Activated gamma-delta T cell (primary cell): ENCODE measurements around the gene CAMK2A.

Experiments
- DNase-seq: peaks from one replicate; lab custom pipeline; 2025; lab: John Stamatoyannopoulos, UW
- total RNA-seq, 2 donors: gene quantifications; one replicate each; lab custom pipeline; 2026; lab: John Stamatoyannopoulos, UW

Gene CAMK2A
- 0 to 0.13 reads per million in 2 donors for total RNA-seq

DNA sequence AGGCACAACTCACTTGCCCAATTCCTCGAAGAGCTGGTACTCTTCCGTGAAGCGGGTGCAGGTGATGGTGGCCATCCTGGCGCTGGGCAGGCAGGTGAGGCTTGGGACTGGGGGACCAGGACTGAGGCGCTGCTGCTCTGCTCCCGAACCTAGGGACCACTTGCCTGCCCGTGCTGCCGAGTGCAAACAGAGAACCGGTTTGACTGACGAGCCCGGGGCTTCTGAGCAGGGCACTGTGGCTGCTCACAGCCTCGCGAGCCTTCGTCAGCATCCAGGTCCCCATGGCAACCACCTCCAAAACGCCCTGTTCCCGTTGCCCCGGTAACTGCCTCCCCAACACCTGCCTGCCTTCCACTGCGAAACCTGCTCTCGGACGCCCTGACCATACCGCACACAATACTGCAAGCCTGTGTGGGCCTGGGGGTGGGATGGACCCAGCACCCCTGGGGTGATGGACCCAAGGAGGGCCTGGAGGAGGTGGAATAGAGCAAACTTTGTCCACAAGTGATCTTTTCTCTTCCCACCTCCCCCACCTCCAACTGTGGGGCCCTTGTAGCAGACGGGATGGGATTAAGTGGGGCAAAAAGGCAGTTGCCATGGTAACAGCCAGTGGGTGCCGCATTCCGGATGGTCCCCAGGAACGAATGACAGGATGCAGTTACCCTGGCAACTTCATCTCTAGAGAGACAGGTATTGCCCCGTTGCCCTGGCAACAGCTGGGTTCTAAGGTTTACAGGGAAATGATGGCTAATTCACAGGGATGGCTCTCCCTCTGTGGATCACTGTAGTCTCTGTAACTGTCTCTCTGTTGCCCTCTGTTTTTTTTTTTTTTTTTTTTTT is at the start of gene CAMK2A:
Gene CAMK2A (minus strand): TSS at position 223 of the 840 bp plus-strand sequence. CDS start 148 bp downstream, at position 75.
- DNase-seq, result no peak

- no peak for DNase-seq
These were observed 49.6 kb upstream of the CAMK2A start for GRCh38 chr5:150339165-150339564.

DNA sequence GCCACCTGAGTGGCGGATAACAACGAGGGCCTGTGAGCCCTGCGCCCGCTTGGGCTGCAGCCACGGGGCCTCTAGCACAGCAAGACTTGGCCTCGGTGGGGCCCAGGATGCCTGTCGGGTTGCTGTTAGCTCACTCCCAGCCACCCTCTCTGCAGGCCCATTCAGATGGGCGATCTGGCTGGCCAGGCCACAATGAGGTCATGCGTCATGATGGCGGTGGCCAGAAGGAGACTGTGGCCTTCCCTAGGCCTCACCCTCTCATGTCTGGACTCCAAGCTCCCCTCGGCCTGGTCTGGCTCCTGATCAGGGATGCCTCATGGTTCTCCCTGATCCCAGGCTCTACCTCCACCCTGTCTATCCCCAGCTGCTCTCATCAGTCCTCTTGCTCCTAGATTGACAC is 49.0 kb upstream of the CAMK2A start:
- no peak for DNase-seq

DNA sequence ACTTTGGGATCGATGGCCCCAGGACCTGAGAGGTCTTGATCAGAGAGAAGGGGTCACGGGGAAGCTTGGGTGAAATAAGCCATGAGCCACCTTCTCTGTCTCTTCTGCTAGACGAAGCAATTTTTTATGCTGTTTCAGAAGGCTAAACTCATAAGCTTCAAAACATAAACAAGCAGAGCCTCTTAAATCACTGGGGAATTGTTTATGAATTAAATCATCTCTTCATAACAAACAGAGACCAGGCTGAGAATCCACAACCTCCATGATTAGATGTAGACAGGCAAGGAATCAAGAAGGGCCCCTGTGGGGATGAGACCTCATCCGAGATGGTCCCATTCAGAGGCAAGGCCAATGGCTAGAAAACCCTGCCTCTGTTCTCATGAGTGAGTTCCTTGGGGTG is 46.2 kb upstream of the CAMK2A start:
- DNase-seq, result no peak

DNA sequence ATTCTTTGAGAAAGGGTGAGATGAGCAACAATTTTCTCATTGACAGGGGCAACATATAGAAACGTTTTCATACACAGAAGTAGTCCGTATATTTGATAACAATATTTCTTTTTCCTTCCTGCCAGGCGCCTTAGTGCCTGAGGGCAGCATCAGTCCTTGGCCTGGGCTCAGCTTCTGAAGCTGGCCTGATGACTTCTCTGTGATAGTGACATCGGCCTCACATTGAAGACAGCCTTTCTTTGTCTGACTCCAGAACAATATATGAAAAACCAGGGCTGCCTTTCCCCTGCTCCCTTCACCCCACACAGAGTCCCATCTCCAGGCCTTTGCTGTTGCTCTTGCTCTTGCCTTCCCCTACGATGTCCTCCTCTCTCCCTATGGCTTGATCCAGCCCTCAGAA is 43.8 kb upstream of the CAMK2A start:
- no peak for DNase-seq

- no peak for DNase-seq
These were observed 40.6 kb upstream of the CAMK2A start for GRCh38 chr5:150329881-150330876.

DNA sequence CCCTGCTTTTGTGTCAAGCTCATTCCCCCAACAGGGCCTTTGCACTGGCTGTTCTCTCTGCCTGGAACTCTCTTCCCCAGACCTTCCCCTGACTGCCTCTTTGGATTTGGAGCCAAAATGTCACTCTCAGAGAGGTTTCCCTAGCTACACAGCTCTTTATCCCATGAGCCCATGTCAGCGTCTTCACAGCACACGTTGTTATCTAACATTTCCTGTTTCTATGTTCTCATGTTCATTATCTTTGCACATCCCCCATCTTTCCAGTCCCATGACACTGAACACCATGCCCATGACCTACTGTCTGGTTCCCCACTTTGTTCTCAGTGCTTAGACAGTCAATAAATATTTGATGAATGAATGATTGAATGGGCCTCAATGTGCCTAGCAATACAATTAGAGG is 39.5 kb upstream of the CAMK2A start:
- no peak for DNase-seq

- no peak for DNase-seq
These were observed 38.9 kb upstream of the CAMK2A start for GRCh38 chr5:150328515-150328914.

DNA sequence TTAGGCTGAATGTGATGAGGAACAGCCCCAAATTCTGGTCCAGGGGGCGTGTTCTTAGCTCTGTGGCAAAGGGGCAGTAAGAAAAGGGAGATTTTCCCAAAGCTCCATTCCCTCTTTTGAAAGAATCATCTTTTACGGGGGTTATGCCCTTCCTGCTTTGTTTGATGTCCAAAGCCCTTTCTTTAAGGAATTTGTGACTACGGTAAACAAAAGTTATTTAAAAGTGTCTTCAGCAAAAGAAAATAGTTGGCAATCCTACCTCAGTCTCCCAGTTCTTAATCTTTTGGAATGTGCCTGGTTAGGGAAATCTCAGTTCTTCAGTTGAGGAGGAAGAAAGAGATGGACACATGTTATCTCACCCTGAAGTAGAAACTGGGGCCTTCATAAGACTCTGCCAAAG is 37.6 kb upstream of the CAMK2A start:
- DNase-seq, result no peak

DNA sequence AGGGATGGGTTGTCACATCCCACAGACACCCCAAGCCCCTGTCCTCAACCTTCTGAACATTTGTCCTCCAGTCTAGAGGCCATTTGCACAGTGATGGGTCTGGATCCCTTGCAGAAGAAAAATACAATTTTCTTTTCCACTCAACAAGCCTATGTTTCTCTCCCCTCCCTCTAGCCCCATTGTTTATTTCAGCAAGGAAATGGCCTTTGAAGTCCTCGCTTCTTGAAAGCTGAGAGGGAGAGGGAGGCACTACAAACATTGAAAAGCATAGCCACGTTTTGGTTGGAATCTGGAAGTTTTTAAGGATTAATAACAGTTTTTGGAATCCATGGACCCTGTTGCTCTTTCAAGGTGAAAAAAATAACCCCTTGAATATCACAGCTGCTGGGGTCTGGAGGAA is 37.1 kb upstream of the CAMK2A start:
- no peak for DNase-seq

GRCh38 chr5:150325426-150325825 is 35.9 kb upstream of the CAMK2A start:
- DNase-seq, result no peak

- no peak for DNase-seq
These were observed 34.2 kb upstream of the CAMK2A start for GRCh38 chr5:150323819-150324218.

DNA sequence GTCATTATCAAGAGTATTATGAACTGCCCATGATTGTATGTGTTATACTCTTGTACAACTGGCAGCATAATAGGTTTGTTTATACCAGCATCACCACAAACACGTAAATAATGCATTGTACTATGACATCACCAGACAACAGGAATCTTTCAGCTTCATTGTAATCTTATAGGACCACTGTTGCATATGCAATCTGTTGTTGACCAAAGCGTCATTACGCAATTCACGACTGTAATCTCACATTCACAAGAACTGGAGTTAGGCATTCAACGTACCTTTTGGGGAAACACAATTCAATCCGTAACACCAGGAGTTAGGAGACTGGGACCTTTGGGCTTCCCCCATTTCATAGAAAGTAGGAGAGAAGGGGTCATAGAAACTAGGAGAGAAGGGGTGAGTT is 33.5 kb upstream of the CAMK2A start:
- no peak for DNase-seq

GRCh38 chr5:150322202-150322601 is 32.6 kb upstream of the CAMK2A start:
- DNase-seq, result no peak

GRCh38 chr5:150321784-150322183 is 32.2 kb upstream of the CAMK2A start:
- DNase-seq, result no peak

- no peak for DNase-seq
These were observed 31.6 kb upstream of the CAMK2A start for GRCh38 chr5:150321211-150321610.

- DNase-seq, result no peak
These were observed 30.6 kb upstream of the CAMK2A start for GRCh38 chr5:150320044-150320613.

DNA sequence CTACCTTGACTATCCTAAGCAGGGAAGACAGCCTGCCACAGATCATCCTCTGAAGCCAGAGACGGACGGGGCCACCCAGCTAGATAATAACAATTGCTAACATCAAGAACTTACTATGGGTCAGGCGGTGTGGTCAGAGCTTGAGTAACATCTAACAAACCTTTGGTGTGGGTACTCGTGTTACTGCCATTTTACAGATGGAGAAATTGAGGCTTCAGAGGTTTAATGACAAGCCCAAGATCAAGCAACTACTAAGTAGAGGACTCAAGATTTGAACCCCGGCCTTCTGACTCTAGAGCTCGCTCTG is 29.9 kb upstream of the CAMK2A start:
- DNase-seq, result no peak

- no peak for DNase-seq
These were observed 29.3 kb upstream of the CAMK2A start for GRCh38 chr5:150318613-150319483.

DNA sequence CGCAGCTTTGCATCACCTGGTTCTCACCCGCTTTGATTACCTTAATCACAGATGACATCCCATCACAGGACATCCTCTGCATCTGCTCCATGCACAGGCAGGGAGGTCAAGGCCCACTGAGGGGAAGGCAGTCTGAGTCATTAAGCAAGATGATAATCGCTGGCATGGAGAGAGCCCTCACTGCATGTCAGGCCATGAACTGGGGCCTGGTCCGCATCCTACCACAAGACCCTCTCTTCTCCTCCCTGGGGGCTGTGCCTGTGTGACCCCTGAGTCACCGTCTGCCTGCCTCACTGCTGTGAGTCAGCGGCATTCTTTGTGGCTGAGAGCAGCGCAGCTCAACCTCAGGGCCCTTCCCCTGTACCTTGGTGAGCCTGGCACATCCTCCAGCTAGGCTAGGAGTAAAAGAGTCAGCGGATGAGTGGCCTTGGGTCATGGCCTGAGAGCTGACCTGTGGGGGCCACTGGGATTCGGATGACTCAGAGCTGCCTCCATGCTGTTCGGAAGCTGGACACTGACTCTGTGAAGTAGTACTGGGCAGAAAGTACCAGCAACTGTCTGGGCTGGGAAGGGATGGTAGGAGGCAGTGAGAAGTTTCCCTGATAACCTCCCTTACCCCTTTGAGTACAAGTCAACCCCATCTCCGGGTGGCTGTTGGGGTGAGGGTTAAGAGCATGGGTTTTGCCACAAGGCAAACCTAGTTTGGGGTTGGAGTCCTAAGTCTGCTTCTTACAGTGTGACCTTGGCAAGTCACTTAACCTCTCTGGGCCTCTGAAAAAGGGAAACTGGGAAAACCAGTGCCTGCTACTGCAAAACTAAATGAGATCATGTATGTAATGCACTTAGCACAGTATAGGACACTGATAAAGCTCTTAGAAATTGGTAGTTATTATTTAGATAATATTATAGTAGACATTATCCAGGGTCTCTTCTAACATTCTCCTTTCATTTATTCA is 27.8 kb upstream of the CAMK2A start:
- no peak for DNase-seq
